Right atrium auricular region (tissue), 2 donors: ENCODE measurements around the gene DVL1. TPM values are rescaled to one million over a fixed set of nuclear protein-coding genes. Genes with fewer than 3 reads are reported as not detected.

ENCODE experiments used
- DNase-seq: peaks from one replicate; pipeline ENCODE4 v3.0.0-alpha.2; 2019; ENCODE audit warnings: low spot score
- H3K27ac ChIP-seq, 2 donors: fragments of 200-600 bp; sonication (generic); 1 replicate in 1 of 2; 2 replicates in 1 of 2; pipeline ENCODE4 v1.5.1; 2016 to 2019
- H3K27me3 ChIP-seq, 2 donors: fragments of 200-600 bp; sonication (generic); one replicate each; pipeline versions ENCODE4 v1.5.1 to v1.6.0; 2017 to 2019
- H3K36me3 ChIP-seq: fragments of 200-600 bp; sonication (generic); one replicate; pipeline ENCODE4 v1.5.1; 2016
- H3K4me1 ChIP-seq, 2 donors: fragments of 200-600 bp; sonication (generic); one replicate each; pipeline versions ENCODE4 v1.5.1 to v1.6.0; 2017 to 2019
- H3K4me3 ChIP-seq, 2 donors: fragments of 200-600 bp; sonication (generic); 1 replicate in 1 of 2; 2 replicates in 1 of 2; pipeline ENCODE4 v1.5.1; 2017 to 2019; ENCODE audit warnings: mild to moderate bottlenecking in 1 of 2, moderate library complexity in 1 of 2
- H3K9me3 ChIP-seq, 2 donors: fragments of 200-600 bp; sonication (generic); one replicate each; pipeline ENCODE4 v1.5.1; 2019
- total RNA-seq, 2 donors: library from RNA; depleted of rRNA; stranded (reverse); fragments of >200 nt; gene quantifications; one replicate each; pipeline ENCODE4 v1.1.0, GENCODE V29; 2016
- TF ChIP-seq, protein P1 (sequence below), 2 donors: fragments of 200-600 bp; sonication (generic); IDR thresholded peaks; one replicate each; pipeline ENCODE4 v1.5.1; 2019; ENCODE audit warnings: antibody characterized with exemption in 2 of 2

The DVL1 gene
- total RNA-seq, 2 donors from 2014 or later = 75.0 to 80.2 TPM

GRCh38 chr1:1302006-1302430 is 47.2 kb downstream of the DVL1 start:
- no peak for DNase-seq
- no peaks in the 10 kb centered on the region for H3K27me3 ChIP-seq
- no peaks in the 10 kb centered on the region for H3K36me3 ChIP-seq
- peaks cover 0 to 33% of the 10 kb centered on the region in 2 donors for H3K4me1 ChIP-seq
- TF ChIP-seq, protein P1, sequence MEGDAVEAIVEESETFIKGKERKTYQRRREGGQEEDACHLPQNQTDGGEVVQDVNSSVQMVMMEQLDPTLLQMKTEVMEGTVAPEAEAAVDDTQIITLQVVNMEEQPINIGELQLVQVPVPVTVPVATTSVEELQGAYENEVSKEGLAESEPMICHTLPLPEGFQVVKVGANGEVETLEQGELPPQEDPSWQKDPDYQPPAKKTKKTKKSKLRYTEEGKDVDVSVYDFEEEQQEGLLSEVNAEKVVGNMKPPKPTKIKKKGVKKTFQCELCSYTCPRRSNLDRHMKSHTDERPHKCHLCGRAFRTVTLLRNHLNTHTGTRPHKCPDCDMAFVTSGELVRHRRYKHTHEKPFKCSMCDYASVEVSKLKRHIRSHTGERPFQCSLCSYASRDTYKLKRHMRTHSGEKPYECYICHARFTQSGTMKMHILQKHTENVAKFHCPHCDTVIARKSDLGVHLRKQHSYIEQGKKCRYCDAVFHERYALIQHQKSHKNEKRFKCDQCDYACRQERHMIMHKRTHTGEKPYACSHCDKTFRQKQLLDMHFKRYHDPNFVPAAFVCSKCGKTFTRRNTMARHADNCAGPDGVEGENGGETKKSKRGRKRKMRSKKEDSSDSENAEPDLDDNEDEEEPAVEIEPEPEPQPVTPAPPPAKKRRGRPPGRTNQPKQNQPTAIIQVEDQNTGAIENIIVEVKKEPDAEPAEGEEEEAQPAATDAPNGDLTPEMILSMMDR (IDR thresholded peaks at IDR 0.05) = peak; percentile 14 to 32
- no peak overlapping the region for H3K4me3 ChIP-seq
- H3K9me3 ChIP-seq = no peaks in the 10 kb centered on the region
- H3K27ac ChIP-seq = no peak overlapping the region

GRCh38 chr1:1300352-1300739 is 48.9 kb downstream of the DVL1 start:
- TF ChIP-seq, protein P1 (IDR thresholded peaks at IDR 0.05) = no peak
- H3K36me3 ChIP-seq = peaks cover 6% of the 10 kb centered on the region
- H3K4me1 ChIP-seq = peaks cover 0 to 17% of the 10 kb centered on the region in 2 donors
- no peak overlapping the region for H3K4me3 ChIP-seq
- no peaks in the 10 kb centered on the region for H3K9me3 ChIP-seq
- no peak for DNase-seq
- H3K27me3 ChIP-seq = no peaks in the 10 kb centered on the region
- H3K27ac ChIP-seq = no peak overlapping the region

- Histone ChIP-seq H3K36me3 (peaks cover 6% of the 10 kb centered on the region), H3K9me3 (no peaks in the 10 kb centered on the region), H3K4me3 (no peak overlapping the region), H3K4me1 (peaks cover 0 to 11% of the 10 kb centered on the region in 2 donors), H3K27me3 (no peaks in the 10 kb centered on the region), H3K27ac (no peak overlapping the region)
- no peak for DNase-seq
- TF ChIP-seq, protein P1 (IDR thresholded peaks at IDR 0.05) = no peak
Measured at GRCh38 chr1:1299686-1300351, 49.4 kb downstream of the DVL1 start.

- Histone ChIP-seq H3K4me3 (no peak overlapping the region), H3K27ac (no peak overlapping the region), H3K9me3 (no peaks in the 10 kb centered on the region), H3K4me1 (peaks cover 0 to 4% of the 10 kb centered on the region in 2 donors), H3K27me3 (no peaks in the 10 kb centered on the region), H3K36me3 (peaks cover 6% of the 10 kb centered on the region)
- TF ChIP-seq, protein P1 (IDR thresholded peaks at IDR 0.05) = no peak
- no peak for DNase-seq
Measured at GRCh38 chr1:1298861-1299685, 50.1 kb downstream of the DVL1 start.

- DNase-seq = no peak
- Histone ChIP-seq H3K4me3 (no peak overlapping the region), H3K36me3 (peaks cover 6% of the 10 kb centered on the region), H3K27me3 (no peaks in the 10 kb centered on the region), H3K9me3 (no peaks in the 10 kb centered on the region), H3K27ac (no peak overlapping the region), H3K4me1 (no peaks in the 10 kb centered on the region)
- TF ChIP-seq, protein P1 (IDR thresholded peaks at IDR 0.05) = no peak
Measured at GRCh38 chr1:1297802-1298424, 51.3 kb downstream of the DVL1 start.
